Right cardiac atrium (tissue), 5 donors: Measurements from ENCODE around the gene MRPL44. TPM values are rescaled to one million over a fixed set of nuclear protein-coding genes. Genes with fewer than 3 reads are reported as not detected.
A peak's percentile ranks its signal among the peaks of the same experiment; 100 is the strongest.
"Not testable (repeated sequence)": the region's sequence is repeated elsewhere in the genome, so short reads cannot be mapped to it uniquely, and the experiment has no call there.

Experiments
- ATAC-seq, 2 donors: fragments of 200-7000 bp; cut with Tn5 transposase; one replicate each; pipeline versions ENCODE4 v1.8.0 to v1.9.1; 2020; ENCODE audit warnings: moderate library complexity in 2 of 2, mild to moderate bottlenecking in 1 of 2
- DNase-seq, 3 donors: peaks; one replicate each; pipeline ENCODE4 v3.0.0-alpha.2; 2020
- H3K27ac ChIP-seq: one replicate; pipeline ENCODE4 v1.5.1; 2013; ENCODE audit warnings: mild to moderate bottlenecking, low read length, control low read depth, moderate library complexity
- H3K27me3 ChIP-seq: one replicate; pipeline ENCODE4 v1.6.1; 2013; ENCODE audit not compliant: control insufficient read depth, insufficient read depth
- H3K4me1 ChIP-seq: one replicate; pipeline ENCODE4 v1.6.1; 2013; ENCODE audit warnings: low read length; ENCODE audit not compliant: control insufficient read depth, insufficient read depth
- H3K4me3 ChIP-seq: one replicate; pipeline ENCODE4 v1.5.1; 2013; ENCODE audit warnings: low read length, control low read depth
- H3K9me3 ChIP-seq: one replicate; pipeline ENCODE4 v1.6.1; 2013; ENCODE audit warnings: low read length; ENCODE audit not compliant: control insufficient read depth
- WGBS: extraction: QIAGEN DNeasy Blood & Tissue Kit; methylation state at CpG from one replicate; pipeline ENCODE4 v1.1.7; 2013; 5-methylcytosine and 5-hydroxymethylcytosine counted together
- intact Hi-C, 4 donors: fragments of 100-400 bp; cut with DNase I; formaldehyde crosslinking; loops; one replicate each; pipeline versions ENCODE4 v1.11.0 to v1.14.0; 2022 to 2023
- polyA plus RNA-seq: library from polyadenylated mRNA; stranded (reverse); fragments of 200-250 nt; gene quantifications from one replicate; pipeline ENCODE4 v1.2.3, GENCODE V29; 2013
- total RNA-seq, 4 donors: library from RNA; stranded (reverse); fragmentation: NEBNext Ultra II Directional; extraction: Animal tissue kit (Norgen Biotek cat#: 25700); gene quantifications; one replicate each; pipeline ENCODE4 v1.2.1, GENCODE V29; 2021
- donor health status: healthy with polysubstance abuse.
- donor health status: DM: no; HTN: yes; CAD: no.
- donor health status: DM: no; HTN: no; CAD: no.
- donor health status: DM: no; HTN: yes; CAD: no; lungs with severe emphysema.
- donor health status: DM: yes; HTN: yes; CAD: no.

MRPL44 gene
- total and polyA plus RNA-seq, 5 donors = 22.0 to 34.9 (median 31.6) TPM

- not testable (repeated sequence) for H3K27ac ChIP-seq
- 43% methylated on average over 2 of the region's 2 CpGs for WGBS
These were observed 17.8 kb upstream of the MRPL44 start for GRCh38 chr2:223939438-223939837.

GRCh38 chr2:223941579-223942277 is 15.5 kb upstream of the MRPL44 start:
- Histone ChIP-seq H3K27ac (no peak overlapping the region), H3K27me3 (no peaks in the 10 kb centered on the region), H3K4me1 (peaks cover 8% of the 10 kb centered on the region), H3K9me3 (no peaks in the 10 kb centered on the region), H3K4me3 (no peak overlapping the region)
- intact Hi-C loops = no loop called here
- DNase-seq (no peak), ATAC-seq (no peak)
- 56% methylated on average over 12 of the region's 12 CpGs for WGBS

More at GRCh38 chr2:223939438-223939837, 17.8 kb upstream of the MRPL44 start:
- ATAC-seq, H3K9me3 ChIP-seq, H3K27me3 ChIP-seq, intact Hi-C loops, DNase-seq, H3K4me3 ChIP-seq: not testable (repeated sequence)
- H3K4me1 ChIP-seq = peaks cover 20% of the 10 kb centered on the region

- WGBS = 50% methylated on average over 1 of the region's 1 CpG
- peak overlapping the region; percentile 69 for H3K4me3 ChIP-seq
- peaks cover 7% of the 10 kb centered on the region for H3K4me1 ChIP-seq
These were observed 14.1 kb upstream of the MRPL44 start for GRCh38 chr2:223943135-223943534.

GRCh38 chr2:223943561-223944008 is 13.7 kb upstream of the MRPL44 start:
- Histone ChIP-seq H3K27me3 (no peaks in the 10 kb centered on the region), H3K4me3 (peak overlapping the region; percentile 69), H3K27ac (peak overlapping the region; percentile 37), H3K4me1 (peaks cover 7% of the 10 kb centered on the region), H3K9me3 (no peaks in the 10 kb centered on the region)
- ATAC-seq (peak in 1 of 2 donors; percentile 34), DNase-seq (no peak)
- intact Hi-C loops = no loop called here
- WGBS = 26% methylated on average over 7 of the region's 7 CpGs

More at GRCh38 chr2:223943135-223943534, 14.1 kb upstream of the MRPL44 start:
- intact Hi-C loops = no loop called here
- Histone ChIP-seq H3K9me3 (no peaks in the 10 kb centered on the region), H3K27ac (no peak overlapping the region), H3K27me3 (no peaks in the 10 kb centered on the region)
- no peak for ATAC-seq
- DNase-seq = no peak

- peak; percentile 31 to 76 (median 70) for DNase-seq
These were observed 13.0 kb upstream of the MRPL44 start for GRCh38 chr2:223944166-223944702.

GRCh38 chr2:223944703-223945531 is 12.3 kb upstream of the MRPL44 start, which contains the start of gene WDFY1:
Gene WDFY1 (minus strand): TSS chr2:223945335. CDS start chr2:223945284, 51 bp downstream.
- intact Hi-C loops = no loop called here
- DNase-seq (peak; percentile 92 to 96 (median 96)), ATAC-seq (peak; percentile 97 to 98)
- Histone ChIP-seq H3K27me3 (no peaks in the 10 kb centered on the region), H3K27ac (peak within 1 kb of the TSS; percentile 90), H3K4me1 (peaks cover 4% of the 10 kb centered on the region), H3K4me3 (peak within 1 kb of the TSS; percentile 69), H3K9me3 (no peaks in the 10 kb centered on the region)
- under 1% methylated on average over 87 of the region's 87 CpGs for WGBS

More at GRCh38 chr2:223944166-223944702, 13.0 kb upstream of the MRPL44 start:
- WGBS = under 1% methylated on average over 46 of the region's 46 CpGs
- Histone ChIP-seq H3K4me1 (peaks cover 6% of the 10 kb centered on the region), H3K27ac (peak overlapping the region; percentile 90), H3K4me3 (peak overlapping the region; percentile 69), H3K27me3 (no peaks in the 10 kb centered on the region), H3K9me3 (no peaks in the 10 kb centered on the region)
- peak; percentile 61 to 75 for ATAC-seq
- intact Hi-C loops = no loop called here

- H3K27me3 ChIP-seq = no peaks in the 10 kb centered on the region
- WGBS = 37% methylated on average over 4 of the region's 4 CpGs
- no peak for DNase-seq
- H3K27ac ChIP-seq = no peak overlapping the region
- H3K4me1 ChIP-seq = peaks cover 4% of the 10 kb centered on the region
- intact Hi-C loops = no loop called here
- H3K9me3 ChIP-seq = no peaks in the 10 kb centered on the region
- peak overlapping the region; percentile 69 for H3K4me3 ChIP-seq
- no peak for ATAC-seq
These were observed 11.5 kb upstream of the MRPL44 start for GRCh38 chr2:223945755-223946154.

- DNase-seq (no peak), ATAC-seq (no peak)
- Histone ChIP-seq H3K27ac (no peak overlapping the region), H3K9me3 (no peaks in the 10 kb centered on the region), H3K4me1 (peaks cover 2% of the 10 kb centered on the region), H3K27me3 (no peaks in the 10 kb centered on the region), H3K4me3 (no peak overlapping the region)
- intact Hi-C loops = no loop called here
- 47% methylated on average over 5 of the region's 5 CpGs for WGBS
These were observed 9.5 kb upstream of the MRPL44 start for GRCh38 chr2:223947711-223948205.

- intact Hi-C loops = no loop called here
- Histone ChIP-seq H3K4me3 (no peak overlapping the region), H3K27me3 (no peaks in the 10 kb centered on the region), H3K4me1 (peaks cover 2% of the 10 kb centered on the region), H3K9me3 (no peaks in the 10 kb centered on the region), H3K27ac (no peak overlapping the region)
- no peak for ATAC-seq
- 76% methylated on average over 3 of the region's 3 CpGs for WGBS
- DNase-seq = no peak
These were observed 7.9 kb upstream of the MRPL44 start for GRCh38 chr2:223949241-223949840.

GRCh38 chr2:223950448-223951347 is 6.6 kb upstream of the MRPL44 start:
- no peak for DNase-seq
- H3K4me3 ChIP-seq = no peak overlapping the region
- H3K27ac ChIP-seq = no peak overlapping the region
- H3K4me1 ChIP-seq = peaks cover 1% of the 10 kb centered on the region
- H3K27me3 ChIP-seq = no peaks in the 10 kb centered on the region
- intact Hi-C loops = no loop called here
- H3K9me3 ChIP-seq = no peaks in the 10 kb centered on the region
- ATAC-seq = no peak
- 68% methylated on average over 3 of the region's 3 CpGs for WGBS
